GM23248 (cell line): ENCODE measurements around the gene COL23A1.

Source experiments
- EZH2 ChIP-seq: fragments of 200-600 bp; sonication (generic); IDR thresholded peaks from 2 replicates; pipeline ENCODE4 v1.6.1; 2018; ENCODE audit warnings: antibody characterized with exemption, mild to moderate bottlenecking; ENCODE audit not compliant: insufficient read depth, poor library complexity, severe bottlenecking
- EZH2phosphoT487 ChIP-seq: fragments of 200-600 bp; sonication (generic); IDR thresholded peaks from 2 replicates; pipeline ENCODE4 v1.6.1; 2018; ENCODE audit warnings: antibody characterized with exemption, moderate library complexity, mild to moderate bottlenecking, low read depth; ENCODE audit not compliant: insufficient read depth

DNA sequence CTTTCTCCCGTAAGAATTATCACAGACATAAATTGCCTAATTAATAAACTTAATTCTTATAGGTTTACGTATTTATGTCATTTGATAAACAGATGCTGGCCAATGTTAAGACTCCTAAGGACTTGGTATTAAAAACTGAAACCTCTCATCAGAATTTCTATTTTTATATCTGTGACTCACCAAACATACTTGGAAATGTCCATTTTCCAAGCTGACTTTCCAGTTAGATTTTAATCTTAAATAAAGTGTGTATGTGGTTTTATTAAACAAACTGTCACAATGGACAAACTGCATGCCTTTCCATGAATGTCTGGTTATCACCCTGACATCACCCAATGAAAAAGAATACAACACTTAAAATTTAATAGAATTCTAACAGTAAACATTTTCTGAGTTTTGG is 12.6 kb upstream of the COL23A1 start:
- no peak for TF ChIP-seq EZH2
- no peak for TF ChIP-seq EZH2phosphoT487
